Left lung (tissue), 10 donors: Measurements from ENCODE around the gene CPLX1. TPM values are rescaled to one million over a fixed set of nuclear protein-coding genes. Genes with fewer than 3 reads are reported as not detected.

ENCODE experiments used
- ATAC-seq: fragments of 200-7000 bp; cut with Tn5 transposase; one replicate; pipeline ENCODE4 v1.9.1; 2020; ENCODE audit warnings: moderate library complexity
- DNase-seq, 4 donors: peaks; one replicate each; pipeline ENCODE4 v3.0.0-alpha.2; 2013 to 2020
- H3K27ac ChIP-seq, 2 donors: fragments of 200-600 bp; sonication (generic) in 1 of 2; one replicate each; pipeline versions ENCODE4 v1.5.0 to v1.8.0; 2020 to 2021
- H3K27me3 ChIP-seq, 2 donors: fragments of 200-600 bp; sonication (generic) in 1 of 2; one replicate each; pipeline versions ENCODE4 v1.5.0 to v1.8.0; 2020 to 2021
- H3K36me3 ChIP-seq, 2 donors: fragments of 200-600 bp; sonication (generic) in 1 of 2; one replicate each; pipeline versions ENCODE4 v1.5.0 to v1.8.0; 2020 to 2021
- H3K4me1 ChIP-seq, 2 donors: fragments of 200-600 bp; one replicate each; pipeline ENCODE4 v1.8.0; 2021
- H3K4me3 ChIP-seq, 2 donors: fragments of 200-600 bp; sonication (generic) in 1 of 2; one replicate each; pipeline versions ENCODE4 v1.5.0 to v1.8.0; 2020 to 2021; ENCODE audit warnings: mild to moderate bottlenecking in 1 of 2
- H3K9me3 ChIP-seq, 2 donors: fragments of 200-600 bp; sonication (generic) in 1 of 2; one replicate each; pipeline versions ENCODE4 v1.5.0 to v1.8.0; 2020 to 2021
- CTCF ChIP-seq, 2 donors: fragments of 200-600 bp; sonication (generic) in 1 of 2; IDR thresholded peaks; one replicate each; pipeline versions ENCODE4 v1.5.0 to v1.8.0; 2021; ENCODE audit warnings: antibody characterized with exemption in 2 of 2
- intact Hi-C, 2 donors: fragments of 100-400 bp; cut with DNase I; formaldehyde crosslinking; loops; one replicate each; pipeline versions ENCODE4 v1.11.2 to v1.14.2; 2022
- polyA plus RNA-seq, 6 donors: library from polyadenylated mRNA; unstranded; fragments of 120-200 nt; gene quantifications; one replicate each; pipeline ENCODE4 v1.2.1, GENCODE V29; 2013; ENCODE audit not compliant: insufficient read length in 6 of 6
- total RNA-seq, 2 donors: library from RNA; stranded (reverse); fragmentation: NEBNext Ultra II Directional; extraction: Animal tissue kit (Norgen Biotek cat#: 25700); gene quantifications; one replicate each; pipeline ENCODE4 v1.2.1, GENCODE V29; 2021
- donor health status: DM: no; HTN: yes; CAD: no.
- donor health status: DM: no; HTN: no; CAD: no.

CPLX1 gene
- total and polyA plus RNA-seq, 8 donors: 0.98 to 3.2 (median 1.5) TPM

GRCh38 chr4:791252-791897 is 34.6 kb downstream of the CPLX1 start:
- Histone ChIP-seq H3K9me3 (no peaks in the 10 kb centered on the region), H3K27me3 (peaks cover 50 to 100% of the 10 kb centered on the region in 2 donors), H3K36me3 (no peaks in the 10 kb centered on the region), H3K4me1 (peaks cover 12 to 18% of the 10 kb centered on the region in 2 donors), H3K27ac (no peak overlapping the region), H3K4me3 (no peak overlapping the region)
- ATAC-seq: no peak
- peak in 1 of 4 donors; percentile 73 for DNase-seq
- intact Hi-C loops: no loop called here
- TF ChIP-seq CTCF (IDR thresholded peaks at IDR 0.05): no peak

- Histone ChIP-seq H3K4me1 (peaks cover 18 to 27% of the 10 kb centered on the region in 2 donors), H3K36me3 (no peaks in the 10 kb centered on the region), H3K4me3 (no peak overlapping the region), H3K27me3 (peaks cover 50 to 100% of the 10 kb centered on the region in 2 donors), H3K9me3 (no peaks in the 10 kb centered on the region), H3K27ac (no peak overlapping the region)
- ATAC-seq (no peak), DNase-seq (peak in 1 of 4 donors; percentile 58)
- TF ChIP-seq CTCF (IDR thresholded peaks at IDR 0.05): no peak
- intact Hi-C loops: no loop called here
Measured at GRCh38 chr4:790466-790820, 35.5 kb downstream of the CPLX1 start.

GRCh38 chr4:789571-790465 is 36.1 kb downstream of the CPLX1 start:
- intact Hi-C loops: no loop called here
- Histone ChIP-seq H3K27ac (no peak overlapping the region), H3K4me1 (peaks cover 14 to 28% of the 10 kb centered on the region in 2 donors), H3K36me3 (no peaks in the 10 kb centered on the region), H3K27me3 (peaks cover 50 to 100% of the 10 kb centered on the region in 2 donors), H3K4me3 (no peak overlapping the region), H3K9me3 (no peaks in the 10 kb centered on the region)
- no peak for TF ChIP-seq CTCF (IDR thresholded peaks at IDR 0.05)
- peak in 1 of 4 donors; percentile 77 for DNase-seq
- ATAC-seq: no peak

GRCh38 chr4:788636-789297 is 37.2 kb downstream of the CPLX1 start:
- peaks cover 14 to 29% of the 10 kb centered on the region in 2 donors for H3K4me1 ChIP-seq
- no peaks in the 10 kb centered on the region for H3K36me3 ChIP-seq
- intact Hi-C loops: no loop called here
- DNase-seq (no peak), ATAC-seq (no peak)
- peaks cover 43 to 97% of the 10 kb centered on the region in 2 donors for H3K27me3 ChIP-seq
- no peaks in the 10 kb centered on the region for H3K9me3 ChIP-seq
- TF ChIP-seq CTCF (IDR thresholded peaks at IDR 0.05): no peak
- H3K27ac ChIP-seq: no peak overlapping the region
- no peak overlapping the region for H3K4me3 ChIP-seq
